HK-2 (cell line): Measurements from ENCODE around the gene TMEM121B.
A peak's percentile ranks its signal among the peaks of the same experiment; 100 is the strongest.

Source experiments
- DNase-seq: peaks from one replicate; pipeline ENCODE4 v3.0.0-alpha.2; 2018; ENCODE audit not compliant: unreplicated experiment

TMEM121B gene

GRCh38 chr22:17138513-17138912 lies 17.4 kb upstream of the TMEM121B start:
- DNase-seq, result no peak

GRCh38 chr22:17137861-17138425 lies 16.8 kb upstream of the TMEM121B start:
- no peak for DNase-seq

GRCh38 chr22:17137170-17137569 lies 16.0 kb upstream of the TMEM121B start:
- no peak for DNase-seq

GRCh38 chr22:17135153-17135760 lies 14.1 kb upstream of the TMEM121B start:
- DNase-seq, result no peak

- no peak for DNase-seq
These were observed 12.0 kb upstream of the TMEM121B start for GRCh38 chr22:17133137-17133536.

- no peak for DNase-seq
These were observed 11.0 kb upstream of the TMEM121B start for GRCh38 chr22:17132112-17132511.

- no peak for DNase-seq
These were observed 10.5 kb upstream of the TMEM121B start for GRCh38 chr22:17131686-17132085.

DNA sequence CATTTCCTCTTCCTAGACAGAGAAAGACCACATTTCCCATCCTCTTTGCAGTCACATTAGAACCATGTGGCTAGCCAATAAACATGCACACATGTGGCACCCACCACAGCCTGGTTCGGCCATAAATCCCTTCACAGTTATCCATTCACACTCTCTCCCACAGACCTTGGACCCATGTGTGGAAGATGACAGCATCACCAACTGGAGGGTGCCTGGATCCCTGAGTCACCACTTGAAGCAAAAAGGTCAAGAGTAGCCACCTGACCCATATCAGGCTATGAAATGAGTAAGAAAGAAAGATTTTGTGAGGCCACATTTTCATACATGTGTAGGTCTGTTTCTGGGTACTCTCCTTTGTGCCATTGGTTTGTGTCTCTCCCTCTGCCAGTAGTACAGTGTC lies 9.0 kb upstream of the TMEM121B start:
- DNase-seq, result peak; percentile 30

- DNase-seq, result no peak
These were observed 388 bp downstream of the TMEM121B start for GRCh38 chr22:17120711-17121232.

- peak; percentile 61 for DNase-seq
These were observed 879 bp downstream of the TMEM121B start for GRCh38 chr22:17120281-17120680.

GRCh38 chr22:17119481-17120202 lies 1.5 kb downstream of the TMEM121B start:
- DNase-seq, result no peak

DNA sequence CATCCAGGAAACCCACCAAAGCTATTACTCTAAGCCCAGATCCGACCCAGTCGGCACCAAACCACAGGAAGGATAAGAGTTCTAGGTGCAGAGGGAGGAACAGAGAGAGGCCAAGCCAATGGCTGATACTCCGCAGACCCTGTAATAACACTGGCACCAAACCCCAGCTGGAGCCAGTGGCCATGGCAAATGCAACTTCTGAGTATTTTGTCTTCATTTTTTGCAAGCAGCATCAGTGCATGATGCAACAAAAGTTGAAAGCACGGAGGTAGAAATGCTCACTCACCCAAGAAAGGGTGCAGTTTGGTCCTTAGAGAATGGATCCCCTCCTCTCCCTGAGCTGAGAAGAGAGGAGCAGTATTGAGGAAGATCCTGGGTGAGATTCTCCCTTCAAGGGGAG lies 2.8 kb downstream of the TMEM121B start:
- no peak for DNase-seq

DNA sequence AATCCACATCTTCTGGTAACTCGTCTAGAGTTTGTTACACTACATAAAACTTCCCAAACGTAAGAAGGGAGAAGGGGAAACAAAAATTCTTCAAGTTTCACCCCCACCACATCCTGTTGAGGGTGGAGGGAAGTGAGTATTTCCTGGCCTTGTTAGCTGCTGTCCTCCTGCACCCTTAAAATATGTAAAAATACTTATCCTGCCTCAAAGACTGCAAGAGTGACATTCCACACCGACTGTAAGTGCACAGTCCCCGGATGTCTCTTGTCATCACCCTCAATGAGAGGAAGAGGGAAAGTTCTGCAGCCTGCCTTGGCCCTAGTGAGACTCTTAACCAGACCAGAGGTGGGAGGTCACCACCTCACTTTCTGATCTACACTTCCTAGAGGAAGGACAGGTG lies 3.3 kb downstream of the TMEM121B start:
- DNase-seq, result no peak

DNA sequence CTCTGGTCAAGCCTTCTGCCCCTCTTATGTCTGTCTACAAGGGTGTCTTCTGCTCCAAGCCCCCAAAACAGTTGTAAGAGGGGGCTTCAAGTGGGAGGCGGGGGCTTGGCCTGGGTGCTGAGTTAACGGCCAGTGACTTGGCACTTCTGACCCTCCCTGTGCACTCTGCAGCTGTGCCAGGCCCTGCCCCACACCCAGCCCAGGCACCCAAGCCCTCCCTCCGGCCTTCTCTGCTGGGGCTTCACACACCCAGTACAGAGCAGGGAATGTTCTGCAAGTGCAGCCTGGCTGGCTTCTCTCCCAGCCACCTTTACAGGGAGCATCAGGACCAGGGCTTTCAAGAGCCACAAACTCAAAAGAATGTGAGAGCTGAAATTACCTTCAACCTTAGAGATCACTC lies 3.8 kb downstream of the TMEM121B start:
- no peak for DNase-seq

DNA sequence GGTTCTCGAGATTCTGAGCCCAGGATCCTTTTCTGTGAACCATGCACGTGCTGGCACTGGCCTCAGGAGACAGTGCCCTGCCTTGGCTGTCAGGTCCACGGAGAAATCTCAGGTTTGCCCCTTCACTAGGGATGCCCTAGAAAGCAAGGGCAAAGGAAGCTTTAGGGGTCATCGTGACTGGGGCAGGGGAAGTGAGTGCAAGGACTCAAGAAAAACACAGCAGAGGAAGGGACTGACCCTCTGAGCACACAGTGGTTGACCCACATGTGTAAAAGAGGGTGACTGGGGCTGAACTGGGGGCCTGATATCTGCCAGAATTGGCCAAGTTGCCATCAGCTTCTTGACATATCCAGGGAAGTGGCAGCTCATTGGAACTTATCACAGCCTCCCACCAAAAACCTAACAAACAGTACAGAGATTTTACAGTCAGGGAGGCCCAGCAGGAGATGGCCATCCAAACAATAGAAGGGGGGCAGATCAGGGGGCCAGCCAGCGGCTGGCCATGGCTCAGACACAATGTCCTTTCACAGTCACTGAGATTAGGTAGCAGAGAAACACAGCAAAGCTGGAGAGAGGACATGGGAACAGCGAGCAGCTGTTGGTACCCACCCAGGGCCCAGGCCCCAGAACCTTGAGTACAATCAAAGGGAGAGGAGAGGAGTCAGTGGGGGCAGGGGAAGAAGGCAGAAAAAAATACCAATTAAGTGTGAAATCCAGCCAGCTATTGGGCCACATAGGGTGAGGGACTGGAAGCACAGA lies 4.4 kb downstream of the TMEM121B start:
- no peak for DNase-seq

- DNase-seq, result no peak
These were observed 5.1 kb downstream of the TMEM121B start for GRCh38 chr22:17115945-17116565.

- no peak for DNase-seq
These were observed 5.9 kb downstream of the TMEM121B start for GRCh38 chr22:17115236-17115635.

- no peak for DNase-seq
These were observed 6.3 kb downstream of the TMEM121B start for GRCh38 chr22:17114898-17115235.

- DNase-seq, result no peak
These were observed 6.8 kb downstream of the TMEM121B start for GRCh38 chr22:17114173-17114897.

GRCh38 chr22:17113600-17113999 lies 7.6 kb downstream of the TMEM121B start:
- no peak for DNase-seq

DNA sequence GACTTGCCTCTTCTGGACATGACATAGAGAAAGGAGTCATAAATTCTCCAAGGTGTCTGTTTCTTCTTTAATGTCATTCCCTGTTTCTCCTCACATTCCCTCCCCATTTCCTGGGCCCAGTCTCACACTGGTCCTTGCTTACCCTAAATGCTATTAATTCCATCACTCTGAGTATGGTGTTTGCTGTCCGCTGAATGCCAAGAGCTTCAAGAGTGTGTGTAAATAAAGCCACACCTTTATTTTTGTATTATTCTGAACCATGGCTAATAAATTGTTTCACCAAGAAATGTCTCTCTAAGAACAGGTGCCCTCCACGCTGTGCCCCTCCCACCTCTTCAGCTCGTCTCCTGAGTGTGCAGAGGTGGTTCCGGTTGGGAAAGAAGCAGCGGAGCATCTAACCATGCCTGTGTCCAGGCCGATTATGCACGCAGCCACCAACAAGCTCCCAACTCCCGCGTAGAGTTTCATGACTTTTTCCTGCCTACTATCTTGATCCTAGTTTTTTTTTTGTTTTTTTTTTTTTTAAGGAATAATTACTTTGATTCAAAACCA lies 8.6 kb downstream of the TMEM121B start:
- DNase-seq, result peak; percentile 17
